Body of pancreas (tissue), 4 donors: Measurements from ENCODE around the gene PPP5C.

ENCODE experiments used
- CTCF ChIP-seq, 7 experiments: fragments of 450-650 bp in 4 of 7; fragments of 200-600 bp in 3 of 7; sonication (generic) in 3 of 7; IDR thresholded peaks; one replicate each; pipeline ENCODE4 v1.5.1; 2016 to 2019; ENCODE audit warnings: antibody characterized with exemption in 7 of 7
- POLR2A ChIP-seq, 3 donors: fragments of 450-650 bp; IDR thresholded peaks; one replicate each; pipeline ENCODE4 v1.6.1; 2016; ENCODE audit warnings: antibody characterized with exemption in 3 of 3, mild to moderate bottlenecking in 2 of 3

DNA sequence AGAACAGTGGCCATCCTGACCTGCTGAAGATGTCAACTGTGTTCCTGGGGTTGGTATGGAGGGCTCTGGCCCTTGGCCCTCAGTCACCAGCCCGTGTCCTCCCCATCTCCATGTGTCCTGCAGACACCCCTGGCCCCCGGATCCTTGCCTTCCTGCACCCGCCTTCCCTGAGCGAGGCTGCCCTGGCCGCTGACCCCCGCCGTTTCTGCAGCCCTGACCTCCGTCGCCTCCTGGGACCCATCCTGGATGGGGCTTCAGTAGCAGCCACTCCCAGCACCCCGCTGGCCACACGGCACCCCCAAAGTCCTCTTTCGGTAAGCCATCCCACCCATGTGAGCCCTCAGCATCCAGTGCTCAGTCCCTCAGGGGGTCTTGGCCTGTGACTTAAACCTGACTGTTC is 25.2 kb upstream of the PPP5C start:
- TF ChIP-seq CTCF (IDR thresholded peaks at IDR 0.05) (no peak), POLR2A (IDR thresholded peaks at IDR 0.05) (no peak)
